ENCODE results near the gene CCNB3.
"Not testable (repeated sequence)": the region's sequence is repeated elsewhere in the genome, so short reads cannot be mapped to it uniquely, and the experiment has no call there.

DNA sequence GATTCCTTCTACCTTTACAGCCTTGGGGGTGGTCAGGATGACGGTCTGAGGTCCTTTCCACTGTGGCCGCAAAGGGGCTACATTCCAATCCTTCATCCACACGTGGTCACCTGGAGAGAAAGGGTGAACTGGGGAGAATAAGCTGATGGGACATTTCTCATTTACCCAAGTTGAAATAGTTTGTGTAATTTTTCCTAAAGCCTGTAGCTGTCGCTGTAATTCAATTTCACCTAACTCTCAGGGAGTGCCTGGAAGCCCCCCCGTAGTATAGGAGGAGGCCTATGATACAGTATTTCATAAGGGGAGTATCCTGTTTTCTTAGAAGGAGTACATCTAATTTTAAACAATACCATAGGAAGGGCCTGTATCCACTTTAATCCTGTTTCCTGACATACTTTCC, 128.1 kb downstream of the CCNB3 start:
- not testable (repeated sequence) for TF ChIP-seq RFX5 (IDR thresholded peaks at IDR 0.05; ENCODE audit: low read depth, low read length); MAZ (IDR thresholded peaks at IDR 0.05; ENCODE audit: borderline replicate concordance, low read depth, low read length); SMC3 (IDR thresholded peaks at IDR 0.05; ENCODE audit: low read depth, low read length); NFE2L2 (IDR thresholded peaks at IDR 0.05; ENCODE audit: low read depth, low read length); BHLHE40 (IDR thresholded peaks at IDR 0.05; ENCODE audit: low read depth, low read length); POLR2A (IDR thresholded peaks at IDR 0.05; ENCODE audit: low read depth, low read length); CEBPB (IDR thresholded peaks at IDR 0.05; ENCODE audit: low read depth, low read length); RCOR1 (IDR thresholded peaks at IDR 0.05; ENCODE audit: insufficient replicate concordance, low read length); FOS (IDR thresholded peaks at IDR 0.05; ENCODE audit: low read depth, low read length); MAFK (IDR thresholded peaks at IDR 0.05; ENCODE audit: low read depth, low read length); RAD21 (IDR thresholded peaks at IDR 0.05; ENCODE audit: low read length)
- TF ChIP-seq, protein P1, sequence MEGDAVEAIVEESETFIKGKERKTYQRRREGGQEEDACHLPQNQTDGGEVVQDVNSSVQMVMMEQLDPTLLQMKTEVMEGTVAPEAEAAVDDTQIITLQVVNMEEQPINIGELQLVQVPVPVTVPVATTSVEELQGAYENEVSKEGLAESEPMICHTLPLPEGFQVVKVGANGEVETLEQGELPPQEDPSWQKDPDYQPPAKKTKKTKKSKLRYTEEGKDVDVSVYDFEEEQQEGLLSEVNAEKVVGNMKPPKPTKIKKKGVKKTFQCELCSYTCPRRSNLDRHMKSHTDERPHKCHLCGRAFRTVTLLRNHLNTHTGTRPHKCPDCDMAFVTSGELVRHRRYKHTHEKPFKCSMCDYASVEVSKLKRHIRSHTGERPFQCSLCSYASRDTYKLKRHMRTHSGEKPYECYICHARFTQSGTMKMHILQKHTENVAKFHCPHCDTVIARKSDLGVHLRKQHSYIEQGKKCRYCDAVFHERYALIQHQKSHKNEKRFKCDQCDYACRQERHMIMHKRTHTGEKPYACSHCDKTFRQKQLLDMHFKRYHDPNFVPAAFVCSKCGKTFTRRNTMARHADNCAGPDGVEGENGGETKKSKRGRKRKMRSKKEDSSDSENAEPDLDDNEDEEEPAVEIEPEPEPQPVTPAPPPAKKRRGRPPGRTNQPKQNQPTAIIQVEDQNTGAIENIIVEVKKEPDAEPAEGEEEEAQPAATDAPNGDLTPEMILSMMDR (conservative IDR thresholded peaks at IDR 0.05; ENCODE audit: low read depth, low read length), result not testable (repeated sequence)
